Smooth muscle cell (in vitro differentiated cells): ENCODE results near the gene VWA7. TPM values are rescaled to one million over a fixed set of nuclear protein-coding genes. Genes with fewer than 3 reads are reported as not detected.

Experiments
- DNase-seq: peaks from one replicate; lab custom pipeline; 2025; ENCODE audit not compliant: unreplicated experiment; lab: John Stamatoyannopoulos, UW
- H2AFZ ChIP-seq: fragments of 200-600 bp; sonication (generic); 2 replicates; pipeline ENCODE4 v1.6.0; 2016; ENCODE audit warnings: antibody characterized with exemption, low read depth, mild to moderate bottlenecking
- H3F3A ChIP-seq: fragments of 200-600 bp; sonication (generic); 2 replicates; pipeline ENCODE4 v1.6.0; 2017; ENCODE audit warnings: antibody characterized with exemption, low read depth
- H3K27ac ChIP-seq: fragments of 200-600 bp; sonication (generic); 2 replicates; pipeline ENCODE4 v1.5.1; 2016; ENCODE audit warnings: low read depth, mild to moderate bottlenecking
- H3K27me3 ChIP-seq: fragments of 200-600 bp; sonication (generic); 2 replicates; pipeline ENCODE4 v1.6.1; 2016; ENCODE audit warnings: low read depth, mild to moderate bottlenecking
- H3K36me3 ChIP-seq: fragments of 200-600 bp; sonication (generic); 2 replicates; pipeline ENCODE4 v1.5.1; 2016; ENCODE audit warnings: low read depth
- H3K4me1 ChIP-seq: fragments of 200-600 bp; sonication (generic); 2 replicates; pipeline ENCODE4 v1.5.1; 2016; ENCODE audit warnings: low read depth
- H3K4me2 ChIP-seq: fragments of 200-600 bp; sonication (generic); 2 replicates; pipeline ENCODE4 v1.6.0; 2016; ENCODE audit warnings: mild to moderate bottlenecking
- H3K4me3 ChIP-seq: fragments of 200-600 bp; sonication (generic); 2 replicates; pipeline ENCODE4 v1.5.1; 2016; ENCODE audit warnings: mild to moderate bottlenecking
- H3K79me2 ChIP-seq: fragments of 200-600 bp; sonication (generic); 2 replicates; pipeline ENCODE4 v1.6.0; 2016; ENCODE audit warnings: low read depth, mild to moderate bottlenecking
- H3K9ac ChIP-seq: fragments of 200-600 bp; sonication (generic); 2 replicates; pipeline ENCODE4 v1.6.0; 2016; ENCODE audit warnings: low read depth
- H3K9me3 ChIP-seq: fragments of 200-600 bp; sonication (generic); replicated peaks from 2 replicates; pipeline ENCODE4 v1.5.1; 2016; ENCODE audit warnings: low read depth
- H4K20me1 ChIP-seq: fragments of 200-600 bp; sonication (generic); 2 replicates; pipeline ENCODE4 v1.6.0; 2016; ENCODE audit warnings: low read depth
- CTCF ChIP-seq: fragments of 200-600 bp; sonication (generic); IDR thresholded peaks from 2 replicates; pipeline ENCODE4 v1.5.1; 2017; ENCODE audit warnings: borderline replicate concordance, mild to moderate bottlenecking, antibody characterized with exemption; ENCODE audit not compliant: insufficient read depth, poor library complexity, severe bottlenecking
- WGBS: methylation state at CpG from one replicate; pipeline ENCODE4 v1.1.7; 2016; ENCODE audit warnings: low lambda C conversion rate; 5-methylcytosine and 5-hydroxymethylcytosine counted together
- polyA plus RNA-seq: library from polyadenylated mRNA; unstranded; fragments of >200 nt; fragmentation: Nextera tagmentation; extraction: Ambion mirVana; gene quantifications from 2 replicates; pipeline ENCODE4 v1.2.1, GENCODE V29; 2016
- total RNA-seq: library from RNA; depleted of rRNA; stranded (reverse); fragments of >200 nt; gene quantifications from 2 replicates; pipeline ENCODE4 v1.2.3, GENCODE V29; 2014

Gene VWA7
- total and polyA plus RNA-seq, 2 experiments from 2014 or later = 0.08 to 0.58 TPM

- no peaks in the 10 kb centered on the region for H3K9me3 ChIP-seq
- no peak overlapping the region for H3K9ac ChIP-seq
- H4K20me1 ChIP-seq = no peaks in the 10 kb centered on the region
- H3K27me3 ChIP-seq = no peaks in the 10 kb centered on the region
- H3F3A ChIP-seq = peaks cover 7% of the 10 kb centered on the region
- H3K4me3 ChIP-seq = no peak overlapping the region
- H3K36me3 ChIP-seq = no peaks in the 10 kb centered on the region
- no peaks in the 10 kb centered on the region for H3K4me1 ChIP-seq
- no peak for DNase-seq
- H2AFZ ChIP-seq = no peak overlapping the region
- TF ChIP-seq CTCF = no peak
- WGBS = 94% methylated on average over 3 of the region's 3 CpGs
- H3K4me2 ChIP-seq = no peak overlapping the region
- H3K79me2 ChIP-seq = peaks cover 31% of the 10 kb centered on the region
- peak overlapping the region; percentile 70 for H3K27ac ChIP-seq
These were observed 14.9 kb upstream of the VWA7 start for GRCh38 chr6:31792090-31792374.

GRCh38 chr6:31791324-31792089 lies 14.4 kb upstream of the VWA7 start:
- Histone ChIP-seq H3K27me3 (no peaks in the 10 kb centered on the region), H3K9me3 (no peaks in the 10 kb centered on the region), H3K79me2 (peaks cover 31% of the 10 kb centered on the region), H2AFZ (no peak overlapping the region), H3K4me3 (no peak overlapping the region), H3F3A (peaks cover 2% of the 10 kb centered on the region), H3K27ac (no peak overlapping the region), H3K9ac (no peak overlapping the region), H4K20me1 (no peaks in the 10 kb centered on the region), H3K36me3 (no peaks in the 10 kb centered on the region), H3K4me1 (no peaks in the 10 kb centered on the region), H3K4me2 (no peak overlapping the region)
- TF ChIP-seq CTCF = peak; percentile 40
- WGBS = 79% methylated on average over 12 of the region's 12 CpGs
- no peak for DNase-seq

- TF ChIP-seq CTCF = no peak
- Histone ChIP-seq H3K27ac (no peak overlapping the region), H3K4me3 (no peak overlapping the region), H4K20me1 (no peaks in the 10 kb centered on the region), H3K27me3 (no peaks in the 10 kb centered on the region), H3K9me3 (no peaks in the 10 kb centered on the region), H3F3A (no peaks in the 10 kb centered on the region), H3K79me2 (peaks cover 14% of the 10 kb centered on the region), H3K9ac (no peak overlapping the region), H3K36me3 (no peaks in the 10 kb centered on the region), H3K4me1 (no peaks in the 10 kb centered on the region), H2AFZ (no peak overlapping the region), H3K4me2 (no peak overlapping the region)
- 95% methylated on average over 11 of the region's 11 CpGs for WGBS
- no peak for DNase-seq
These were observed 8.3 kb upstream of the VWA7 start for GRCh38 chr6:31785475-31785874.
